HUES64 (cell line): ENCODE results near the gene MYL12A.

Experiments
- H3K27ac ChIP-seq: 2 replicates; pipeline ENCODE4 v1.7.0; 2013; ENCODE audit warnings: low read depth, low read length, inconsistent platforms
- H3K27me3 ChIP-seq: 2 replicates; pipeline ENCODE4 v1.6.1; 2013; ENCODE audit warnings: mild to moderate bottlenecking, low read length; ENCODE audit not compliant: insufficient read depth
- H3K36me3 ChIP-seq: 2 replicates; pipeline ENCODE4 v1.6.1; 2013; ENCODE audit warnings: mild to moderate bottlenecking, low read length; ENCODE audit not compliant: insufficient read depth
- H3K4me1 ChIP-seq: 2 replicates; pipeline ENCODE4 v1.6.1; 2013; ENCODE audit warnings: mild to moderate bottlenecking, low read length, moderate library complexity; ENCODE audit not compliant: insufficient read depth
- H3K4me3 ChIP-seq: 2 replicates; pipeline ENCODE4 v1.5.1; 2013; ENCODE audit warnings: mild to moderate bottlenecking, low read length, moderate library complexity
- H3K9ac ChIP-seq: 2 replicates; pipeline ENCODE4 v1.6.1; 2013; ENCODE audit warnings: mild to moderate bottlenecking, low read depth, low read length
- H3K9me3 ChIP-seq: 2 replicates; pipeline ENCODE4 v1.6.1; 2013; ENCODE audit warnings: low read depth, low read length; ENCODE audit not compliant: insufficient read depth
- WGBS: fragments of 150-250, 120-280 bp; methylation state at CpG from one replicate; pipeline ENCODE4 v1.1.7; 2013; ENCODE audit warnings: missing lambda C conversion rate; 5-methylcytosine and 5-hydroxymethylcytosine counted together

Gene MYL12A

GRCh38 chr18:3256693-3257626 lies 9.4 kb downstream of the MYL12A start:
- H3K9me3 ChIP-seq = no peaks in the 10 kb centered on the region
- H3K27me3 ChIP-seq = no peaks in the 10 kb centered on the region
- H3K36me3 ChIP-seq = peaks cover 68% of the 10 kb centered on the region
- peaks cover 10% of the 10 kb centered on the region; the same call in 1 of the 2 replicates for H3K4me1 ChIP-seq
- H3K27ac ChIP-seq = peak overlapping the region; percentile 65; the same call in 1 of the 2 replicates
- no peak overlapping the region for H3K9ac ChIP-seq
- H3K4me3 ChIP-seq = no peak overlapping the region
- WGBS = 92% methylated on average over 5 of the region's 5 CpGs

DNA sequence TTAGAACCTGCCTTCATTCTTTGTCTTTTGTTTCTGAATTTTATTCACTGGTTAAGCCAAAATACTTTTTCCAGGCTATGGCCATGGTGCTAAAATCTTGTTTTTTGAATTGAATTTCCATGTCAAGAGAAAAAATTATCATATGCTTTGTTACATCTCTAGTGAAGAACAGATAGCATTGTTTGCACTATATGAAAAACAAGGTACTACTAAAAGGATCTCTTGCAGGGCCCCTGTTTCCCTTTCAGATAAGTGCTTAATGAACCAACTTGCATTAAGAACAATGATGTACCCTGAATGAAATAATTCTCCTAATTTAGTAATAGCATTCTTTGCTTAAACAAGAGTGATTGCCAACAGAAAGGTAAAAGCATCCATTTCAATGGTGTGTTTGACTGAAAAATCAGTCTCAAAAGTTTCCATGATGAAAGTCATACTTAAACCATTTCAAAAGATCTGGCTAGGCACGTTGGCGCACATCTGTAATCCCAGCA lies 10.1 kb downstream of the MYL12A start:
- Histone ChIP-seq H3K4me3 (no peak overlapping the region), H3K27me3 (no peaks in the 10 kb centered on the region), H3K27ac (peak overlapping the region; percentile 65; the same call in 1 of the 2 replicates), H3K9ac (no peak overlapping the region), H3K4me1 (peaks cover 10% of the 10 kb centered on the region; the same call in 1 of the 2 replicates), H3K36me3 (peaks cover 66% of the 10 kb centered on the region), H3K9me3 (no peaks in the 10 kb centered on the region)
- 94% methylated on average over 2 of the region's 2 CpGs for WGBS

- H3K36me3 ChIP-seq = peaks cover 32% of the 10 kb centered on the region
Observed at GRCh38 chr18:3260995-3261372, 13.4 kb downstream of the MYL12A start.

DNA sequence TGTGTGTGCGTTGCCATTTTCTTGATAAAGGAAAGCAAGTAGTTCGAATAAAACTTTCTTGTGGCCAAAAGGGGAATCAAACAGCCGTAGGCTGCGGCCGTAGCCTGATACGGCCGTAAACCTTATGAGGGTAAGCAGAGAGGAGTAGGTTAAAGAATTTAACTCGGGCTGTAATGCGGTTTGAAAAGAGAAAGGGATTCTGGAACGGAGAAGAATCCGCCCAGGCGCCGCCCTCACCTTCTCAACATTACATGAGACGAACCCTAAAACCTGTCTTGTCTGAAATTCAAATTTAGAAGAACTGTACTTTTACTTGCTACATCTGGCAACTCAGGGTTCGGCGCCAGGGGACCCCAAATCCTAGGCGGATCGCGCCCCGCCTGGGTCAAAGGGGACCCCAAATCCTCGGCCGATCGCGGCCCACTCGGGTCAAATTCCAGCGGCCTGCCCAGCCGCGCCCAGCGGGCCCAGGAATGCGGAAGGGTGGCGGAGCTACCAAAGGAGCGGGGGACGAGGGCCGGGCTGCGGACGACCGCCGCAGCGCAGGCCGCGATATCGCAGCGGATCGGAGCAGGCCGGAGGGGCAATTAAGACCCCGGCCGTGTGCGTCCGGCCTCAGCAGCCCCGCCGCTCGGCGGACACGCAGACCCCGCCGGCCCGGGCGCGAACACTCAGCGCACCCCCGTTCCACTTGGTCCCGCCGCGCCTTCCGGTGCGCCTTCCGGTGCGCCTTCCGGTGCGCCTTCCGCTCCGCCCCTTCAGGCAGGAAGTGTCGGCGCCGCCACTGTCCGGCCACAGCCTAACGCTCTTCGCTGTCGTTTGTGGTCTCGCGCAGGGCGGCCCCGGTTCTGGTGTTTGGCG lies 14.0 kb downstream of the MYL12A start, which contains the start of gene MYL12B:
Gene MYL12B (plus strand): TSS at position 761 of the 861 bp plus-strand sequence. CDS start 10,766 bp downstream, outside the sequence.
- H3K27ac ChIP-seq = peak within 1 kb of the TSS; percentile 99
- no peaks in the 10 kb centered on the region for H3K9me3 ChIP-seq
- WGBS = under 1% methylated on average over 84 of the region's 84 CpGs
- peak within 1 kb of the TSS; percentile 100 for H3K9ac ChIP-seq
- peak within 1 kb of the TSS; percentile 87 for H3K4me3 ChIP-seq
- peaks cover 24% of the 10 kb centered on the region for H3K4me1 ChIP-seq
- H3K27me3 ChIP-seq = no peaks in the 10 kb centered on the region
- peaks cover 26% of the 10 kb centered on the region for H3K36me3 ChIP-seq

More at GRCh38 chr18:3260995-3261372, 13.4 kb downstream of the MYL12A start:
- H3K9me3 ChIP-seq = no peaks in the 10 kb centered on the region
- H3K4me3 ChIP-seq = peak overlapping the region; percentile 87
- WGBS = 42% methylated on average over 5 of the region's 5 CpGs
- H3K4me1 ChIP-seq = peaks cover 24% of the 10 kb centered on the region
- peak overlapping the region; percentile 99 for H3K27ac ChIP-seq
- H3K9ac ChIP-seq = peak overlapping the region; percentile 100
- H3K27me3 ChIP-seq = no peaks in the 10 kb centered on the region

DNA sequence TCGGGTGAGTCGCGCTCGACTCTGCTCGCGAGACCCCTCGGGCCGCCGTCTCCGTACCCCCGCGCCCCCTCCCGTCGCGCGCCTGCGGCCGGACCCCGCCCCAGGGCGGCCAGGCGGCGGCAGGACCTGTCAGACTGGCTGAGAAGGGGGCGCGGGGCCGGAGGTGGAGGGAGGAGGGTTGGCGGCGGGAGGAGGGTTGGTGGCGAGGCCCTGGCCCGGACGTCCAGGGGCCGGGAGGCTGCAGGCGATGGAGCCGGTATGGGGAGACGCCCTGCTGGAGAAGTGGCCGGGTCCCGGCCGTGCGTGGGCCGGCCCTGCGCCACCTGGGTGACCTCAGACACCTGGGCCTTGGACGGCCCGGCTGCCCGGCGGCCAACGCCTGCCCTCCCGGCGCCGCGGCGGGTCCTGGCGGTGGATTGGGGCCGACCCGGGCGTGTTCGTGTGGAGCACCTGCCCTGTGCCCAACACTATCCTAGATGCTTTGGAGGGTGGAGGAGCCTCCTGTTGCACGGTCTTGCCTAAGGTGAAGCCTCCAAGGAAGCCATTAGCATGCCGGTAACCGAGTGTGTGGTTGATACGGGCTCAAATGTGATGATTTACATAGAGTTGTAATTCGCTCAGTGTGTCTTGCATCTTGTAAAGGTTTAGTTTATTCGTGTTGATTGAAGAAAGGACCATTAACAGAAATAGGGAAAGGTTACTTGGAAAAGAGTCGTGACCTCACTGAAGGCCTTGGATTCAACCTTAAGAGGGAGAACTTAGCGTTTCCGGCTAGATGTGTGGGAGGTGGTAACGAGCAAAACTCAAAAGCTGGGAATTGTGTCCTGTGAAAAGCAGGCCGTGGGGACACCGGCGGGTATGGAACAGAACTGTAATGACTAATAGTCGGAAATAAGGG lies 14.9 kb downstream of the MYL12A start:
- H3K27ac ChIP-seq = peak overlapping the region; percentile 99
- peaks cover 17% of the 10 kb centered on the region for H3K36me3 ChIP-seq
- no peaks in the 10 kb centered on the region for H3K27me3 ChIP-seq
- under 1% methylated on average over 69 of the region's 69 CpGs for WGBS
- H3K4me3 ChIP-seq = peak overlapping the region; percentile 87
- H3K9me3 ChIP-seq = no peaks in the 10 kb centered on the region
- H3K4me1 ChIP-seq = peaks cover 20% of the 10 kb centered on the region
- peak overlapping the region; percentile 100 for H3K9ac ChIP-seq

GRCh38 chr18:3263132-3263700 lies 15.6 kb downstream of the MYL12A start:
- H3K36me3 ChIP-seq = peaks cover 10% of the 10 kb centered on the region
- H3K27me3 ChIP-seq = no peaks in the 10 kb centered on the region
- peaks cover 17% of the 10 kb centered on the region; the same call in 1 of the 2 replicates for H3K4me1 ChIP-seq
- H3K4me3 ChIP-seq = peak overlapping the region; percentile 87
- 26% methylated on average over 8 of the region's 8 CpGs for WGBS
- no peaks in the 10 kb centered on the region for H3K9me3 ChIP-seq
- no peak overlapping the region for H3K27ac ChIP-seq
- H3K9ac ChIP-seq = peak overlapping the region; percentile 100

DNA sequence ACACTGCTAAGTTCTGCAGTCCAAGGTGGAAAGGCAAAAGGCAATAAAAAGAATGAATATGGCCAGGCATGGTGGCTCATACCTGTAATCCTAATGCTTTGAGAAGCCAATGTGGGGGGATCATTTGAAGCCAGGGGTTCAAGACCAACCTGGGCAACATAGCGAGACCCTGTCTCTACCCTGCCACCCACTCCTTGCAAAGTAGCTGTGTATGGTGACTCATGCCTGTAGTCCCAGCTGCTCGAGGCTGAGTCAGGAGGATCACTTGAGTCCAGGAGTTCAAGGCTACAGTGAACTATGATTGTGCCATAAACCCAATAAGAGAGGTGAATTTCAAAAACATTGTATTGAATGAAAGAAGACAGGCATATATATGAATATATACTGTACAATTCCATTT lies 16.8 kb downstream of the MYL12A start:
- H3K4me3 ChIP-seq = no peak overlapping the region
- H3K9me3 ChIP-seq = no peaks in the 10 kb centered on the region
- 82% methylated on average over 2 of the region's 2 CpGs for WGBS
- H3K36me3 ChIP-seq = no peaks in the 10 kb centered on the region
- no peak overlapping the region for H3K9ac ChIP-seq
- no peak overlapping the region for H3K27ac ChIP-seq
- no peaks in the 10 kb centered on the region for H3K27me3 ChIP-seq
- peaks cover 19% of the 10 kb centered on the region for H3K4me1 ChIP-seq

GRCh38 chr18:3265564-3266033 lies 18.0 kb downstream of the MYL12A start:
- 88% methylated on average over 3 of the region's 3 CpGs for WGBS
- Histone ChIP-seq H3K4me3 (no peak overlapping the region), H3K9ac (no peak overlapping the region)

DNA sequence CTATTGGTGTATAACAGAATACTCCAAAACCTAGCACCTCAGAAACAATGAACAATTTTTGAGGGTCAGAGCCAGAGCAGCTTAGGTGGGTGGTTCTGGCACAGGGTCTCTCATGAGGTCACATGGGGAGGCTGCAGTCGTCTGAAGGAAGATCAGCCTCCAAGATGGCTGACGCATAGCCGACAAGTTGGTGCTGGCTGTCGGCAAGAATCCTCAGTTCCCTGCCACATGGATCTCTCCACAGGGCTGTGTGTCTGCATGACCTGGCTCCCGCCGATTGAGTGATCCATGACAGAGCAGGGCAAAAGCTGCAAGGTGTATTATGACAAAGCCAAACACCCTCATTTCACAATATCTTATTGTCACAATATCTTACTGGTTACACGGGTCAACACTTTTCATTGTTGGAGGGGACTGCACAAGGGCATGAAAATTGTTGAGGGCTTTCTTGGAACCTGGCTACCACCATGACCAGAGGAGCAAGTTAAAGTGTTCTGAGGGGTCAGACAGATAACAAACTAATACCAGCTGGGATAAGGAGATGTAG lies 18.5 kb downstream of the MYL12A start:
- Histone ChIP-seq H3K9me3 (no peaks in the 10 kb centered on the region), H3K9ac (no peak overlapping the region), H3K27ac (no peak overlapping the region), H3K27me3 (no peaks in the 10 kb centered on the region), H3K4me3 (no peak overlapping the region), H3K36me3 (no peaks in the 10 kb centered on the region), H3K4me1 (peaks cover 17% of the 10 kb centered on the region)
- WGBS = 67% methylated on average over 7 of the region's 7 CpGs

More at GRCh38 chr18:3265564-3266033, 18.0 kb downstream of the MYL12A start:
- no peaks in the 10 kb centered on the region for H3K27me3 ChIP-seq
- no peak overlapping the region for H3K27ac ChIP-seq
- H3K4me1 ChIP-seq = peaks cover 20% of the 10 kb centered on the region
- H3K9me3 ChIP-seq = no peaks in the 10 kb centered on the region
- H3K36me3 ChIP-seq = no peaks in the 10 kb centered on the region
